ENCODE data around the gene ARHGAP6. TPM values are rescaled to one million over a fixed set of nuclear protein-coding genes. Genes with fewer than 3 reads are reported as not detected.

The ARHGAP6 gene
- polyA plus RNA-seq, 2 of the 4 experiments (the other 2 are of a cell fraction): 0.04 TPM; not detected in 1

DNA sequence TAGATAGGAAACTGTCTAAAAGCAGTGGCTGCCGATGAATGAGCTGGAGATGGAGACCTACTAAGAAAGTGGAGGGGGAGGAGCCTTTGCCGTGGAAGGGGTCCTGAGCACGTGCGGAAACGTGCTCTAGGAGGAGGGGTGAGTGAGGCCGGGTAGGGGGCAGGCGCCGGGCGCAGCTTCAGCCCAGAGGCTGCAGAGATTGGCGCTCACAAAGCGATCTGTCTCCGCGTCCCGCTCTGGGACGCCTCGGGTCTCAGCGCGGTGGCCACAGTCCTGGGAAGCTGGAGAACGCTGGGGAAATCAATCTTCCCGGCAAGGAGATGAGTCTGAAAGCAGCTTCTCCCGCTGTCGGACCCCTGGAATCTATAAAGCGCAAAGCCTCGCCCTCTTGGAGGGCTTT is 444 bp upstream of the ARHGAP6 start:
- ATAC-seq (no peak), DNase-seq (ENCODE audit: low read depth in 1 of 2, low spot score in 1 of 2) (no peak), FAIRE-seq (no peak)
- no peak overlapping the region for H3K27ac ChIP-seq
- no peak for TF ChIP-seq TFCP2L1 (CRISPR knock-in tag; IDR thresholded peaks at IDR 0.05)
- TF ChIP-seq JUNB (IDR thresholded peaks at IDR 0.05): no peak
- TF ChIP-seq KDM1A (IDR thresholded peaks at IDR 0.05; ENCODE audit: low read depth): no peak
- no peak for TF ChIP-seq MAFK (IDR thresholded peaks at IDR 0.05; ENCODE audit: partially characterized antibody)
- no peak for TF ChIP-seq EP300 (IDR thresholded peaks at IDR 0.05)
- no peak for TF ChIP-seq EHF (CRISPR knock-in tag; IDR thresholded peaks at IDR 0.05)
- H3K9me3 ChIP-seq: no peaks in the 10 kb centered on the region
- CTCF ChIA-PET: no interaction called here
- POLR2A ChIA-PET: no interaction called here
- no peaks in the 10 kb centered on the region for H3K4me1 ChIP-seq
- H3K4me3 ChIP-seq: no peak overlapping the region
- 45% methylated on average over 22 of the region's 24 CpGs for WGBS (ENCODE audit: missing lambda C conversion rate)
- peak overlapping the region; percentile 62 for H3K4me2 ChIP-seq

DNA sequence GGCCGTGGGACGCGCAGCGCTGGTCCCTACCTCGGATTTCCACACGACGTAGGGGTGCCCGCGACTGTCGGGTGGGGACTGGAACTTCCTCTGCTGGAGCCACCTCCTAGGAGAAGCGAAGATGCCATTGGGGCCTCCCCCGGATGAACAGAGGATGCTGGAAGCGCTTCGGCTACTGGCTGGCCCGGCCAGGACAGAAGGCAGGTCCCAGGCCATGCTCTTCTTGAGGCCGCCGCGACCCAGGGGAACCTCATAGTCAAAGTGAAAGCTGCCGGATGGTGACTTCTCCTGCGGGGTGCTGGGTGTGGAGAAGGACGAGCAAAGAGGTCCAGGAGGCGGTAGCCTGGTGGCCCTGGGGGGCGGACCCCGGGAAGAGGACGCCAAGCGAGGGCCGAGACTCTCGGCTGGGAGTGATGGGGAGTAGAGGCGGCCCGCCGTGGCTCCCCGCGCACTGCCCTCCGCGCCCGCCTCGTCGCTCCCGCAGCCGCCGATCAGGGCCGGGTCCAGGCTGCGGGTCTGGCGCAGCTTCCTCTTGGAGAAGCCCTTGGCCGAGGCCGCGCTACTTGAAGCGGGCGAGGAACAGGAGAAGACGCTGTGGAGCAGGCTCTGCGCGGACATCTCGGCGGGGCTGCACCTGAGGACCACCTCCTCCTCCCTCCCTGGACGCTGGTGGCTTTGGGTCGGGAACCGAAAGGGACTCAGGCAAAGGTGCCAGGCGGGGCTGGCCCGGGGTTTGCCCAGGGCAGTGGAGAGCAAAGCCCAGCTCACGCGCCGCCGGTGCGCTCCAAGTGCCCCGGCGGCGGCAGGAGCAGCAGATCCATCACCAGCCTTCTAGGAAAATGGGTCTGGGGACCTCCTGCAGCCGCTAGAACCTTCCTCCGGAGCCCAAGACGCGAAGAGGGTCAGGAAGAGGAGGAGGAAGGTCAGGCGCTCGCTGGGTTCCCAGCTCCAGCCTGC is 1.2 kb downstream of the ARHGAP6 start:
- peak overlapping the region; percentile 62 for H3K4me2 ChIP-seq

DNA sequence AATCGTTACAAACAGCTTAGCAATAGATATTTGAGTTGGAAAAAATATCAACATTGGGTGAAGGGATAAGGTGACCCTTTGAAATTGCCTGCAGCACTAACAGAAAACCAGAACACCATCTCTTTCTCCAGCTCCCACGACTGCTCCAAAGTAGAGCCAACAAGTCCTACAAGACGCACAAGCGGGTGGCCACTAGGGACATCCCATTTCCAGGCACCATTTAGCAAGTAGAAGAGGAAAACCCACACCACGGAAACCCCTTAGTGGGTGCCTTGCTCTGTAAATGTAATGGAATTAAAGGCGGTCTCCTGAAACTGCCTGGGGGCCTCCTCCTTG is 1.9 kb downstream of the ARHGAP6 start:
- 11% methylated on average over 5 of the region's 6 CpGs for WGBS (ENCODE audit: missing lambda C conversion rate)
- no peak overlapping the region for H3K4me3 ChIP-seq
- CTCF ChIA-PET: no interaction called here
- H3K9me3 ChIP-seq: no peaks in the 10 kb centered on the region
- peak in 1 of 2 experiments; percentile 2 for DNase-seq (ENCODE audit: low read depth in 1 of 2, low spot score in 1 of 2)
- H3K27ac ChIP-seq: no peak overlapping the region
- no peak for ATAC-seq
- no peaks in the 10 kb centered on the region for H3K4me1 ChIP-seq
- no peak for TF ChIP-seq NPAS2 (CRISPR knock-in tag; IDR thresholded peaks at IDR 0.05; ENCODE audit: borderline replicate concordance)
- no peak for TF ChIP-seq CEBPB (IDR thresholded peaks at IDR 0.05)
- no peak for TF ChIP-seq RAD21 (conservative IDR thresholded peaks at IDR 0.05 in 1 of 2, IDR thresholded peaks at IDR 0.05 in 1 of 2)
- TF ChIP-seq ZFP36 (IDR thresholded peaks at IDR 0.05; ENCODE audit: borderline replicate concordance, partially characterized antibody): no peak
- TF ChIP-seq FOXS1 (CRISPR knock-in tag; IDR thresholded peaks at IDR 0.05): no peak
- no peak for TF ChIP-seq ZSCAN20 (CRISPR knock-in tag; IDR thresholded peaks at IDR 0.05)
- no peak for TF ChIP-seq SMC3 (IDR thresholded peaks at IDR 0.05)
- TF ChIP-seq, protein P1, sequence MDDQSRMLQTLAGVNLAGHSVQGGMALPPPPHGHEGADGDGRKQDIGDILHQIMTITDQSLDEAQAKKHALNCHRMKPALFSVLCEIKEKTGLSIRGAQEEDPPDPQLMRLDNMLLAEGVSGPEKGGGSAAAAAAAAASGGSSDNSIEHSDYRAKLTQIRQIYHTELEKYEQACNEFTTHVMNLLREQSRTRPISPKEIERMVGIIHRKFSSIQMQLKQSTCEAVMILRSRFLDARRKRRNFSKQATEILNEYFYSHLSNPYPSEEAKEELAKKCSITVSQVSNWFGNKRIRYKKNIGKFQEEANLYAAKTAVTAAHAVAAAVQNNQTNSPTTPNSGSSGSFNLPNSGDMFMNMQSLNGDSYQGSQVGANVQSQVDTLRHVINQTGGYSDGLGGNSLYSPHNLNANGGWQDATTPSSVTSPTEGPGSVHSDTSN (IDR thresholded peaks at IDR 0.05): no peak
- TF ChIP-seq E2F6 (IDR thresholded peaks at IDR 0.05; ENCODE audit: borderline replicate concordance, low read depth): no peak
- TF ChIP-seq CHD2 (IDR thresholded peaks at IDR 0.05; ENCODE audit: low read length, partially characterized antibody): no peak
- TF ChIP-seq RARB (CRISPR knock-in tag; IDR thresholded peaks at IDR 0.05): no peak
- TF ChIP-seq KDM5A (IDR thresholded peaks at IDR 0.05): no peak
- no peak for TF ChIP-seq CHD4 (IDR thresholded peaks at IDR 0.05; ENCODE audit: borderline replicate concordance)
- H3K4me2 ChIP-seq: no peak overlapping the region
- POLR2A ChIA-PET: no interaction called here
- no peak for FAIRE-seq

More for the DNA sequence above, 1.2 kb downstream of the ARHGAP6 start:
- WGBS (ENCODE audit: missing lambda C conversion rate): 25% methylated on average over 20 of the region's 73 CpGs
- ATAC-seq (peak; percentile 35 to 50; a peak in 3 of 6 replicates), DNase-seq (ENCODE audit: low read depth in 1 of 2, low spot score in 1 of 2) (no peak), FAIRE-seq (no peak)
- Histone ChIP-seq H3K4me3 (peak overlapping the region; percentile 25; the same call in 1 of the 3 replicates), H3K9me3 (no peaks in the 10 kb centered on the region), H3K4me1 (no peaks in the 10 kb centered on the region), H3K27ac (no peak overlapping the region)
- TF ChIP-seq CEBPB (IDR thresholded peaks at IDR 0.05): no peak
- TF ChIP-seq HOXB5 (CRISPR knock-in tag; IDR thresholded peaks at IDR 0.05): no peak
- TF ChIP-seq ZSCAN20 (CRISPR knock-in tag; IDR thresholded peaks at IDR 0.05): no peak
- no peak for TF ChIP-seq PHF8 (IDR thresholded peaks at IDR 0.05; ENCODE audit: borderline replicate concordance, low read depth)
- no peak for TF ChIP-seq RAD21 (conservative IDR thresholded peaks at IDR 0.05 in 1 of 2, IDR thresholded peaks at IDR 0.05 in 1 of 2)
- no peak for TF ChIP-seq CHD4 (IDR thresholded peaks at IDR 0.05; ENCODE audit: borderline replicate concordance)
- no peak for TF ChIP-seq MYC (IDR thresholded peaks at IDR 0.05; ENCODE audit: borderline replicate concordance, low read length)
- no peak for TF ChIP-seq JUN (IDR thresholded peaks at IDR 0.05)
- TF ChIP-seq GATA3 (IDR thresholded peaks at IDR 0.05; ENCODE audit: borderline replicate concordance): no peak
- no peak for TF ChIP-seq CHD2 (IDR thresholded peaks at IDR 0.05; ENCODE audit: low read length, partially characterized antibody)
- TF ChIP-seq, protein P2, sequence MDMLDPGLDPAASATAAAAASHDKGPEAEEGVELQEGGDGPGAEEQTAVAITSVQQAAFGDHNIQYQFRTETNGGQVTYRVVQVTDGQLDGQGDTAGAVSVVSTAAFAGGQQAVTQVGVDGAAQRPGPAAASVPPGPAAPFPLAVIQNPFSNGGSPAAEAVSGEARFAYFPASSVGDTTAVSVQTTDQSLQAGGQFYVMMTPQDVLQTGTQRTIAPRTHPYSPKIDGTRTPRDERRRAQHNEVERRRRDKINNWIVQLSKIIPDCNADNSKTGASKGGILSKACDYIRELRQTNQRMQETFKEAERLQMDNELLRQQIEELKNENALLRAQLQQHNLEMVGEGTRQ (IDR thresholded peaks at IDR 0.05): no peak
- CTCF ChIA-PET: interaction anchor here (1.0 kb wide), 1 partner anchor 9 kb away, joined by 5 read pairs; no protein-coding TSS in a partner anchor
- POLR2A ChIA-PET: no interaction called here

Data from A549 (cell line).